ENCODE results near the gene RAB2B.

The RAB2B gene

DNA sequence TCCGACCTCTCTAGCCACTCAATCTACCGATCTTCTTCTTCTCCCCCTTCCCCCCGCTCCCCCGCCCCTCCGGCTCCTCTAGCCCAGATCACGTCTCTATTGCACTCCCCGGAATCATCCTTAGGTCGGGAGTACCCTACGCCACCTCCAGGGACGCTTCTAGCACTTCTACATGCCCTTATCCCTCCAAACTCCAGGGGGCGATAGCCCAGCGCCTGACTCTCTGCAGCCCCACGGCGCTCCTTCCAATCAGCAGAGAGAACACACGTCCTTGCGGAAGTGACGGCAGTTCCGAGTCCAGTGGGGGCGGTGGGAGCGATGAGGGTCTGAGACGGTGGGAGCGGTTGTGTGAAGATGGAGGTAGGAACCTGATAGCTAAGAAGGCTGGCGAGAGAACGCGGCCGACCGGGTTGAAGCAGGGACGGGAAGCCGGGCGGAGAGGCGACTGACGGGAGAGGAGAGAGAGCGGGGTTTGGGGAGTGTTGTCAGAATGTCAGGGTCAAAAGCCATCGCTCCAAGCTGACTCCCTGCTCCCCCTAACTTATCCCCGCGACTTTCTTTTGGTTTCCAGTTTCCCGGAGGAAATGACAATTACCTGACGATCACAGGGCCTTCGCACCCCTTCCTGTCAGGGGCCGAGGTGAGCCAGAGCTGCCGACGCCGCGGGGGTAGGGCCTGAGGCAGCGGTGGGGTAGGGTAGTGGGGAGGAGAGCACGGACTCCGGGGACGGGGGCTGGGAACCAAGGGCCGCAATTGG is at the start of gene RAB2B, which contains the start of gene TOX4:
RAB2B (minus strand) TSS at position 35 of the 757 bp plus-strand sequence. CDS start 87 bp downstream, outside the sequence.
TOX4 (plus strand) TSS at position 271 of the 757 bp plus-strand sequence; CDS start at position 355, 84 bp downstream.
- DNase-seq: peak; percentile 97

DNA sequence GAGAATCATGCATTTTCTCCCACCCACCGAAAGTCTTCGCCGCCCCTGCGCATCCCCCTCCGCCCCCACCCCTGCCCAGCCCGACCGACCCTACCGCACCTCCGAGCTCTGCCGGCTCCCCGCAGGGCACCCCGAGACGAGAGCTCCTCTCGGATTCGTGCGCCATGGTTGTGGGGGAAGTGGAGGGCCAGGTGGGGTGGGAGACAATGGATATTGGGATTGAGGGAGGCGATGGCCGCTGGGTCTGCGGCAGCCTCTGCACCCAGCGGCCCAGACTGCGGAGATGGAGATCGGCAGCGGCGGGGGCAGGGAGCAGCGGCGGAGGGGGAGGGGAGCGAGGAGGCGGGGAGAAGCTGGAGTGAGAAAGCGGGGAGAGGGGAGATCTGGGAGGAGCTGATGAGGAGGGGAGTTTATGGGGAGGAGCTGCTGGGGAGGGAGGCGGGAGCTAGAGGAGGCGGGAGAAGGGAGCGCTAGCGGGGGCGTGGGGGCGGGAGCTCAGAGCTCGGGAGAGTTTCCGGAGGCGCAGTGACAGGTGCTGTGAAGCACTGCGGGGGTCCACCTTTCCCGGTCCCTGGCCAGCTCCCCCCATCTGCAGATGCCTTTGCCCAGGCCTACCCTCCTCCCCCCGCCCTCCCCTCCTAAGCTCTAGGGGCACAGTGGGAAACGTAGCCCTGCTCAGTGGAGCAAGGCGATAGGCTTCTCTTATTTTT is 49.4 kb upstream of the RAB2B start, which contains the start of gene SALL2:
SALL2 (minus strand) TSS at position 385 of the 710 bp plus-strand sequence; CDS start at position 166, 219 bp downstream.
- peak; percentile 76 for DNase-seq

DNA sequence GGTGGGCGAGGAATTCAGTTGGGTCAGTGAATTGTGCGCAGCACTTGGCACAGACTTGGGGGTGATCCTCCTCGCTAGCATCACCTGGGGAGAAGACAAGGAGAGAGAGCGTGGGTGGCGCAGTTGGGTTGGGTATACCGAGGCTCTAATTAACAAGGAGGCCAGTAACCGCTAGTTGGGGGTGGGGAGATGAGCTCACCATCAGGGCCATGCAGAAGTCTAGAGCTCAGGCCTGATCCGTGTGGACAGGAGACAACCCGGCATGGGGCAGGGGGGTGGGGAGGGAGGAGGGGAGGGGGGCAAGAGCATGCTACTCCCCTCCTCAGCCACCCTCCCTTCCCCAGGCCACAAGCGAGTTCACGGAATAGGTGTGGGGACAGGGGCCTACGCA is 48.8 kb upstream of the RAB2B start:
- no peak for DNase-seq

DNA sequence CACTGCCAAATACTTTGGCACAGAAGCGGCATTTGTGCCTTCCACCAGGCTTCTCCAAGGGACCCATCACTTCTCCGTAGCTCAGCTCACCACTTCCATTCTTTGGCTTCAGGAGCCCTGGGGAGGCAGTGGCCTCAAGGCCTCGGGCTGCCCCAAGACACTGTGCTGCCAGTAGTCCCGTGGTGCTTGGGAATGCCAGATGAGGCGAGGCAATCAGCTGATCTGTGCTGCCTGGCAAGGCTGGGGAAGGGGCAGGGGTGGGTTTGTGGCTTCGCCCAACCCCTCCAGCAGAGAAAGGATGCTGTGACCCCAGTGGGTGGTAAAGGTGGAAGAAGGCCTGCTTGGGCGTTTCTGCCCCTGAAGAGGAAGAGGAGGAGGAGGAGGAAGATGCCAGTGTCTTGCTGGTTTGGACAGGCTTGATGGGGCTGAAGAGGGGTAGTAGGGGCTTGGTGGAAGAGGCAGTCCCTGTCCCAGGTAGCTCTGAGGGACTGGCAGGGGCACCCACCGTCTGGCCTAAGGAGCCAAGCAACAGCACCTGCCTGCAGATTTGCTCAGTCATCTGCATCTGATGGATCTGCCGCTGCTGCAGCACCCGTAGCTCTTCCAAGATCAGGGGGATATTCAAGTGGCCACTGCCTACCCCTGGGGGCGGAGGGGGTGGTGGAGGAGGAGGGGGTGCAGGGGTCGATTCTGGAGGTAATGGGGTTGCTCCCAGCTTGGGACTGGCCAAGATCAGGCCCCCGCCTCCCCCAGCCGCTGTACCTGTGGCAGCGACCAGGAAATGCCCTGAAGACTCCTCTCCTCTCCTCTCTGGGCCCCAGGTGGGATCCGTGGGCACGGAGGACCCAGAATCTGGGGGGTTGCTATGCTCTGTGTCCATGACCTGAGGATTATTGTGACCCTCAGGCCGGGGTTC is 48.1 kb upstream of the RAB2B start:
- DNase-seq: no peak

DNA sequence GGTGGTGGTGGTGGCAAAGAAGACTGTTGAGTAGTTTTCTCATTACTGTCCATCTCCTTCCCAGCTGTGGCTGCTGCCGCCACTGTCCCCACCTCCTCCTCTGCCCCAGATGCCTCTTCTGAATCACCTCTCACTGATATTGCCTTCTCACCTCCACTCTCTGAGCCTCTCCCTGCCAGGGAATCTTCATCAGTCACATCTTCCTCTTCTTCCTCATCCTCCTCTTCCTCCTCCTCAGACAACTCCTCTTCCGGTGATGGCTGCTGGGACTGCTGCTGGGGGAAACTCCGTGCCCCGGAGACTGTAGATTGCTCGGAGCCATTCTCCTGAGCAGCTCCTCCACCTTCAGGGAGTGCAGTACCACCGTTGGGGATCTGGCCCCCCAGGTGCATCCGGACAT is 46.4 kb upstream of the RAB2B start:
- DNase-seq: no peak

DNA sequence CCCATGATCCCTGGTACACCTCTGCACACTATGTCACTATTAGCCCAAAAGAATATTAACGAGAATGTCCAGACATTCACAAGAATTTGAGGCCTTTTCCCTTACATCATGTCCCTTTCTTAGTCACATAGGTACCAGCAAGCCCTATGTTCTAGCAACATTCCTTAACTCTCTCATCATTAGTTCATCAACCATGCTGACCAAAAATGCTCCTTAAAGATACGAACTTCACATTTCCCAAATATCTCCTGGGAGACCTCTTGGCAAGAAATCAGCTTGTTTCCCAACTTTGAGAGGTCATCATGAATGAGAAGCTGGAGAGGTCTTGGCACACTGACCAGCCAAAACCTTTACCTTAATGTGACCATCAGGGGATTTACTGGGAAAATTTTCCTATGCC is 44.7 kb upstream of the RAB2B start:
- no peak for DNase-seq

DNA sequence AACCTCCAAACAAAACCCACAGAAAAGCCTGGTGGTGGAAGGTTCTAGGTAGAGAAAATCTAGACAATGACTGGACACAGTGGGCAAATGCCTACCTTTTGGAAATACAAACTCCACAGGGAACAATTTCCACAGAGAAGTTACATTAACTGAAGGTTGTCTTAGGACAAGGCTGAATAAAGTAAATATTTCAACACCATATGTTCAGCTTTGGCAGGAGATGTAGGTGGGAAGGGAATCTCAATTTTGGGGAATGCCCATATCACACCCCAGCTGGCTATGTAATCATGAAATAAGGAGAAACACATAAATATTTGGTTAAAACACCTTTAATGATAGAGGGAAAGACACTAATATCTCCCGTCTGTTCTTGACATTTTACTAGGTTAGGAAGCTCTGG is 44.0 kb upstream of the RAB2B start:
- no peak for DNase-seq

DNA sequence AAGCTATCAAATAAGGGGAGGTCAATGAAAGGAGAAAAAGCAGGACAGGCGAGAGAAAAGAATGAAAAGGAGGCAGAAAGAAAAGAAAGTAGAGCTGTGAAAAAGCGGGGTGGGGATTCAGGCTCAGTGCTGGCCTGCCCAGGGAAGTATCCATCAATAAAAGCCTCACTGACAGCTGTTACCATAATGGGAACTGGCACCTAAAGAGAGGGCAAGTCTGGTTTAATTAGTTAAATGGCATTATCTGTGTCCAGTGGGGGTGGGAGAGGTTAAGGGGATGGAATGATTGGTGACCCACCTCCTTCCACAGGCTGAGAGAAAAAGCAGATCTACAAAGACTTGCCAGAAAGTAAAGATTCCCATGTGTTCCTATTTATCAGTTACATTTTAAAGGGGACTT is 42.0 kb upstream of the RAB2B start:
- no peak for DNase-seq

DNA sequence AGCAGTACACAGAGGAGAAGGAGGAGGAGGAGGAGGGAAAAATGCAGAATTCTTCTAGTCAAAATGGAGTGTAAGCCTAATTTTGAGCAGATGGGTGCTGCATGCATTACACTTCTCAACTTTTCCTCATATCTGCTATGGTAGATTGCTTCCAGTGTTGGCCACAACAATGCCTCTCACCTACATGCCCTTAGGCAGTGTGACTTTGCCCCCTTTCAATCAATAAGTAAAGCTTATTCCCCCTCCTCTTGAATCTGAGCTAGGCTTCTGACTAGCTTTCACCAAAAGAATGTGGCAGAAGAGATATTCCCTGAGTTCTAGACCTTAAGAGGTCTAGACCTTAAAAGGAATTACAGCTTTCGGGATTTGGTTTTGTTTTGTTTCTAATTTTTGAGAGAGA is 37.6 kb upstream of the RAB2B start:
- no peak for DNase-seq

DNA sequence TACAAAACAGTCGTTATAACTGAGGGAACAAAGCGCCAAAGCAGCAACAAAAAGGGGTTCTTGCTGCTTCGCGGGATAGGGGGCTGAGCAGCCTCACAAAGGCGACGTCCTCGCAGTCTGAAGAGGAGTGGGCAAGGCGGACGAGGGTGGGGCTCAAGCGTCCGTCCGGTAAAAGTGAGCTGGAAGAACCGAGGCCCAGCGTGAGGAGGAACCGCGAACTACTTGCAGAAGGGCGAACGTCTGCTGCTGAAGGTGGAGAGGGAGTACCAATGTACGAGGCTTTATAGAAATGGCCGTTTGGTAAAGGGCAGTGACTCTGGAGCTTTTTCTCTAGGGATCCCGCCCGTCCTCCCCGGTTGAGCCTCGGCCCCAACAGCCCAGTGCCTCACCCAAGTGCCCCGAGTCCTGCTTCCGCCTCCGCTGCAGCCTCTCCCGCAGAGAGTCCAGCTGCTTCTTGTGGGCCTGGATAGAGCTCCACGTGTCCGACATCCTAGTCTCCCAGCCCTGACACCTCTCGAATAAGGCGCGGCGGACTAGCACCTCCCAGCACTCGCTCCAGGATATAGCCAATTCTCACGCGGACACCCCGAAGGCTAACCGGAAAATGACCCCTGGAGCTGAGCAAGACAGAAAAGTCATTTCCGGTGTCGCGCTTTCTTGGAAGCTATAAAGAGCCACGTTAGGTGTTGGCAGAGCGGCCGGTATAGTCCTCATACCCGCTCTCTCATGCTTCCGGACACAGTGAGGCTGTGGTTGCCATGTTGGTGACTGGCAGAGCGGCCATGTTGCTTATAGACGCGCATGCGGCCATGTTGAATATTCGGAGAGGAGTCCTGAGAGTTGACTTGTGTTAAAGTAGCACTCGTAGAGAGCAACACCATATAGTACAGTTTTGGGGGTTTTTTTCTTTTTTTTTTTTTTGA is 34.2 kb upstream of the RAB2B start, which contains the start of gene METTL3:
METTL3 (minus strand) TSS at position 606 of the 923 bp plus-strand sequence; CDS start at position 489, 117 bp downstream.
- DNase-seq: peak; percentile 96

DNA sequence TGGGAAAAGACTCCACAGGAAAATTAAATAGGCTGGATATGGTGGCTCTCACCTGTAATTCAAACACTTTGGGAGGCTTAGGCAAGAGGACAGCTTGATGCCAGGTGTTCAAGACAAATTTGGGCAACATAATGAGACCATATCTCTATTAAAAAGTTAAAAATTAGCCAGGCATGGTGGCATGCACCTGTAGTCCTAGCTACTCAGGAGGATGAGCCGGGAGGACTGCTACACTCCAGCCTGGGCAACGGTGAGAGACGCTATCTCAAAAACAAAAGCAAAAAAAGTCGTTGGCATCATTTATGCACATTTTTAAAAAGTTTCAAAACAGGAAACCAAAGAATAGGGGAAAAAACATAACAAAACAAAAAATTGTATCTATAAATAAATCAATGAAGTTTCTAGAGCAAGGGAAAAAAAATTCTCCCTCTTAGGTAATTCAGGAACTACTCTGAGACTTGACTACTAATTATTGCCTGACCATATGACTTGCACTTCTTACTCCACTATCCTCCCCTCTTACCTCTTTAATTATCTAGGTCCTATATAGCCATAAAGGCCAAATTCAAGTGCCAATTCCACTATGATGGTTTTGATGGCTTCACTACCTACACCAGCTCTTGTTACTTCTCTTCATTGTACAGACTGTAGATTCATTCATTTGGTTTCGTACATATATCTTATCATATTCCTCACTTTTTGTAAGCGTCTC is 32.8 kb upstream of the RAB2B start:
- no peak for DNase-seq

DNA sequence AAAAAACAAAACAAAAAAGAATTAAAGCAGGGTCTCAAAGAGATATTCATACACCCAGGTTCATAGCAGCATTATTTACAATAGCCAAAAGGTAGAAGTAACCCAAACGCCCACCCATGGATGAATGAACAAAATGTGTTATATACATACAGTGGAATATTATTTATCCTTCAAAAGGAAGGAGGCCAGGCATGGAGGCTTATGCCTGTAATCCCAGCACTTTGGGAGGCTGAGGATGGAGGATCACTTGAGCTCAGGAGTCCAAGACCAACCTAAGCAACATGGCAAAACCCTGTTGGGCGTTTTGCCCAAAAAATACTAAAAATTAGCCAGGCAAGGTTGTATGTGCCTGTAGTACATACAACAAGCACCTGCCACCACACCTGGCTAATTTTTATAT is 29.8 kb upstream of the RAB2B start:
- no peak for DNase-seq

DNA sequence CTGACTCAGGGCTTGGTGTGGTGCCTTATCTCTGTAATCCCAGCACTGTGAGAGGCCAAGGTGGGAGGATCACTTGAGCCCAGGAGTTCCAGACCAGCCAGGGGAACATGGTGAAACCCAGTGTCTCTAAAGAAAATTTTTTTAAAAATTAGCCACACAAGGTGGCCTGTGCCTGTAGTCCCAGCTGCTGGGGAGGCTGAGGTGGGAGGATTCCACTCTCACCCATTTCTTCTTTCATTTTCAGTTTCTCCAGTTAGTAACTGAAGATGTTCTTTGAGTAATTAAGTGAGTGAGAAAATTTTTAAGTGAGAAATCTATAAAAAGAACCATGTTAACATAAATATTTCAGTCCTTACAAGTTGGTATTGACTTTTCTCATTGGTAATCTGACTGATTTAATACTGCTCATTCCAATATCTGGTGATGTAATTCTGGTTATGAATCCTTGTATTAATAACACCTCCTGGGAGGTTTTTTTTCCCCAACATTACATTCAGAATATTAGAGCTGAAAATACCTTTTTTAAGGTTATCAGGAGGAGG is 28.3 kb upstream of the RAB2B start:
- DNase-seq: no peak

DNA sequence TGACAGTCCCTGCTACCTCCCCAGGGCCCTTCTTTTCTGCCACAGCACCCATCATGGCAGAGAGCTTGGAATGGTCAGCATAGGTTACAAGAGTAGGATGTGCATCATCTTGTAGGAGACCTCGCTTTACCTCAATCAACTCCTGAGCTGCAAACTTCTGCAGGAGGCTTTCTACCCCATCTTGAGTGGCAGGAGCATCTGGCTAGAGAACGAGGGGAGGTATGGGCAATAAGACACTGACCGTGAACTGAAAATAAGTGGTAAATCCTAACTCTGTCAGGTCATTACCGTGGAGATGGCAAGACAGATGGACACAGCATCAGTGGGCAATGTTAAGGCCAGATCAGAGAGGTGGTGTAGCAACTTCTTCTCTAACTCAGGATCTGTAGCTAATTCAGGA is 26.6 kb upstream of the RAB2B start:
- DNase-seq: no peak

DNA sequence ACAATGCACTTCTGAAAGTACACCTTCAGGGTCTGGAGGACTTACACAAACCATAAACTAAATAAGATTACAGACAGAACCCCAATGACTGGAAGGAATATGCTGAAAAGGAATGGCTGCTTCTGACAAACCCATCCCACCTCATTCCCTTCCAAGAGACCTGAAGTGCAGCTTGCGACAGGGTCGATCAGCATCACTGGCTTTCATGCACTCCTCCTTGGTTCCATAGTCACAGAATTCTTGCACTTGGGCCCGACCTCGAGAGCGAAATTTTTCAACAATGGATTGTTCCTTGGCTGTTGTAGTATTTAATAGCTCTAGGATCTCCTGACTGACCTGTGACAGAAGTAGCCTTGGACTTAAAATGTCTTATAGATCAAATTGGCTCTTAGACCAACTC is 24.8 kb upstream of the RAB2B start:
- no peak for DNase-seq

DNA sequence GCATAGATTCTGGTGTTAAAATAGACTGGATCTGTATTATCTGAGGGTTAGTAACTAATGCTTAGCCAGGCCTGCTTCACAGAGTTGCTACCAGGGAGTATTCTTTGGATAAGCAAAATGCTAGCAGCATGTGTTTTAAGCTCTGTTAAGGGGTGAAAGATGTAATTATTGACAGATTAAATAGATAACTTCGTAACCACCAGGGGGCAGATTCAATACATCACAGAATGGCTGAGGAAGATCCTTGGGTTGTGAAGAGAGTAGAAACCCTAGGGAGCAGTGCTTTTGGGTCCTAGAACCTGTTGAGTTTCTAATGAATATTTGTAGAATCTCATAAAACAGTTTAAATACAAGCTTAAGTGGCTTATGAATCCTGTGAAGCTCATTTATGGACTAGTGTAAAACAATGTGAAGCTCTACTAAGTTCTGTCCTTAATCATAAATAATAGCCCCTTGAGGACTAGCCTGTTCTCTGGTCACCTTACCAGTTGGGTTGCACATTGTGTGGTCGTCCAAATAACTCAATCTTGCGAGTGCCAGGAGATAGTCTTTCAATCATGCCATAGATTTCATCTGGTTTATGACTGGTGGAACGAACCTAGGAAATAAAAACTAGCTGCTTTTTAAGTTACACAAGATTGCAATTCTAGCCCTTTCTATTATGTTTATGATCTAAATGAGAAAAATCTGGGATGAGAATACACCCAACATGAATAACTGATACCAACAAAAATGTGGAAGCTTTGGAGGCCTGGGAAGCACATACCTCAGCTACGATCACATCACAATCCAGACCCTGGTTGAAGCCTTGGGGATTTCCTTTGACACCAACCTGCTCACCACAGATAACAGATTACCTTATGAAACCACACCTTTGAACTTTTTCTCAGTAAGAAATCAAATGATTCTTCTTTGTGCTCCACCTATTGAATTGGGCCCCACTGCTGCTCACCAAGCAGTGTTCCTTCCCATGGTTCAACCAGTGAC is 22.1 kb upstream of the RAB2B start:
- DNase-seq: peak; percentile 17

DNA sequence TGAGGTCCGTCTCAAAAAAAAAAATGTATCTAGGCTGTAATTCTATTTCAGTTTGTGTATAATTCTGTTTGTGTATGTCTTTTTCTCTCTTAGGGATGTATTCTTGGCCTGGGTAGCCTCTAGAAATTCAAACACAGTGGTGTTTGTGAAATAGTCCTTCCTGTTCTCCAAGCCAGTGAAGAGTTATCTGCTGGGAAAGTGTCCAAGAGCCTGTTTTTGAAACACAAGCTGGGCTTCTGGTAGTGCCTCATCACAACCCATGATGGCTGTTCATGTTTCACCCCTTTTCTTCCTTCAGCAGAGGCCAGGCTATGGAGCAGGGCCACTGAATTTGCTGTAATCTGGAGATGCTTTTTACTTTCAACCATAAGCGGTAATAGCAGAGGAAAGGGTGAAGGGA is 19.7 kb upstream of the RAB2B start:
- DNase-seq: no peak

DNA sequence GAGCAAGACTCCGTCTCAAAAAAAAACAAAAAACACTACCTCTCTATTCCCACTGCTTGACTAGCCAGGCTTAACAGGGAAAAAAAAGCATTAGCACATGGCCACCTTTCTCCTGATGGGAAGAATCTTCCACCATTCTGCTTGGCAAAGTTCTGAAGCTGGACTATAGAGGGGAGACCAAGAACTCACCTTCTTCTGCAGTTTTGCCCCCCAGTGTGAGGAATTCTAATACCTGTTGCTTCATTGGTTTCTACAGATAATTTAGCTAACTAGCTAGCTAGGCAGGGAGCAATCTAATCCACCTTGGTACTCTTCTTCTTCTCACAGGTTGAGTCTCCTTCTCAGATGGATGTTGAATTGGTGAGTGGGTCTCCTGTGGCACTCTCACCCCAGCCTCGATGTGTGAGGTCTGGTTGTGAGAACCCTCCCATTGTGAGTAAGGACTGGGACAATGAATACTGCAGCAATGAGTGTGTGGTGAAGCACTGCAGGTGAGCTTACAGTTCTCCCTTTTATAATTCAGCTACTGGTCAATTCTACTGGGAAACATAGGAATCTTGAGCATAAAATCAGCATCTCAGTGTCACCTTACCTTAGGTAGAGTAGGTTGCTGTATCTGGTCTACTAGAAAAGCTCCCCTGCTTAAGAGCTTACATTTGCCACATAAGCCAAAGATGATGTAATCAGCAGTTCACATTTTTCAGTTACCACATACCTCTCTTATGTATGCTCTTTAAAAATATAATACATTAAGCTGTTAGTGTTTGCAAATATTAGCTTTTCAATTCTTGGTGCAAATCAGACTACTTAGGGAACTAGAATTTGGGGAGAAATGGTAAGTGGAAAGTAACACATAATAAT is 18.4 kb upstream of the RAB2B start:
- no peak for DNase-seq
